PFSK-1 (cell line): ENCODE measurements around the gene F11.

Source experiments
- FOXP2 ChIP-seq: optimal IDR thresholded peaks from 2 replicates; pipeline ENCODE3; 2011; ENCODE audit warnings: borderline replicate concordance, control low read depth, inconsistent platforms; ENCODE audit not compliant: insufficient read depth; ENCODE audit errors: extremely low read length, extremely low read depth
- POLR2AphosphoS5 ChIP-seq: IDR thresholded peaks from 2 replicates; pipeline ENCODE4 v1.6.1; 2012; ENCODE audit warnings: low read depth, mild to moderate bottlenecking, control low read depth, low read length, moderate library complexity
- REST ChIP-seq, 2 experiments: IDR thresholded peaks; 2 replicates each; pipeline versions ENCODE4 v1.6.1 to v1.8.0; 2011 to 2012; ENCODE audit warnings: low read depth in 2 of 2, low read length in 2 of 2, control low read depth in 1 of 2, inconsistent platforms in 1 of 2, mild to moderate bottlenecking in 1 of 2, moderate library complexity in 1 of 2; ENCODE audit not compliant: insufficient read depth in 1 of 2

- TF ChIP-seq REST (IDR thresholded peaks at IDR 0.05; ENCODE audit: insufficient read depth in 1 of 2, low read depth in 2 of 2, low read length in 2 of 2), result no peak
- no peak for TF ChIP-seq FOXP2
- no peak for TF ChIP-seq POLR2AphosphoS5
Measured at GRCh38 chr4:186298031-186298647, 32.1 kb downstream of the F11 start.
